ENCODE data around the gene CIAO1.
"Not testable (repeated sequence)": the region's sequence is repeated elsewhere in the genome, so short reads cannot be mapped to it uniquely, and the experiment has no call there.

CIAO1 gene

DNA sequence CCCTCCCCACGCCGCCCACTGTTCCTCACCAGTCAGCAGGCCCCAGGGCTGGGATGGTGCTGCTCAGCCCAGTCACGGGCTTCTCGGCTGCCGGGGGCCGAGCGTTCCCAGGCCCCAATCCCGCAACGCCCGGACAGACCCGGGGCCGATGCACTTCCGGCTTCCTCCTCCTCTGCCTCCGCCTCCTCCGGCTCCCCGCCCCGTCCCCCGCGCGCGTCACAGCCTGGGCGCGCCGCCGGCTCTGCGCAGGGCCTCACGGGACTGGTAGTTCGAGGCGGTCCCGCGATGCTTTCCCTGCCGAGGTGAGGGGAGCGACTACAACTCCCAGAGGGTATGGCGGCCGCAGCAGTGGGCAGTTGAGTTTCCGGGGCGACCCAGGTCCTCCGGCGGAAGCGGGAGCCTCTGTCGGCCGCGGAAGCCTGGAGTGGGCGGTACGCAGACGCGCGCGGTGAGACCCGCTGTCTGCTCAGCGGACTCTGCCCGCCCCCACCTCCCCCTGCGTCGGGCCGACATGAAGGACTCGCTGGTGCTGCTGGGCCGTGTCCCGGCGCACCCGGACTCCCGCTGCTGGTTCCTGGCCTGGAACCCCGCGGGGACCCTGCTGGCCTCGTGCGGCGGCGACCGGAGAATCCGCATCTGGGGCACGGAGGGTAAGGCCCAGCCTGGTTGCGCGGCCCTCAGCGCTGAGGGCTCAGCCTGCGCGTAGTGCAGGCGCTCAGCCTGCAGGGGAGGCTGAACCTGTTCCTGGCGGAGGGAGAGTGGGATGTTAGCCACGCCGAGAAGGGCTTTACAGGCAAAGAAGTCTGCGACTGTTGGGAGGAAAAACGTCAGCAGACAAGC is at the start of gene CIAO1, which contains the start of gene TMEM127:
CIAO1 (plus strand) TSS at position 386 of the 840 bp plus-strand sequence; CDS start at position 512, 126 bp downstream.
TMEM127 (minus strand) TSS at position 158 of the 840 bp plus-strand sequence. CDS start 616 bp downstream, outside the sequence.
- Histone ChIP-seq H3K9me3 (ENCODE audit: control insufficient read depth, insufficient read depth, low read length) (no peaks in the 10 kb centered on the region), H3K4me3 (ENCODE audit: low read depth, low read length) (peak within 1 kb of the TSS; percentile 87), H3K9ac (ENCODE audit: low read depth, low read length) (peak within 1 kb of the TSS; percentile 38), H3K4me1 (ENCODE audit: control insufficient read depth, insufficient read depth, low read length) (peaks cover 3% of the 10 kb centered on the region), H3K36me3 (ENCODE audit: control insufficient read depth, insufficient read depth, low read length) (peaks cover 22% of the 10 kb centered on the region), H3K27me3 (ENCODE audit: control insufficient read depth, insufficient read depth, low read length) (no peaks in the 10 kb centered on the region)

DNA sequence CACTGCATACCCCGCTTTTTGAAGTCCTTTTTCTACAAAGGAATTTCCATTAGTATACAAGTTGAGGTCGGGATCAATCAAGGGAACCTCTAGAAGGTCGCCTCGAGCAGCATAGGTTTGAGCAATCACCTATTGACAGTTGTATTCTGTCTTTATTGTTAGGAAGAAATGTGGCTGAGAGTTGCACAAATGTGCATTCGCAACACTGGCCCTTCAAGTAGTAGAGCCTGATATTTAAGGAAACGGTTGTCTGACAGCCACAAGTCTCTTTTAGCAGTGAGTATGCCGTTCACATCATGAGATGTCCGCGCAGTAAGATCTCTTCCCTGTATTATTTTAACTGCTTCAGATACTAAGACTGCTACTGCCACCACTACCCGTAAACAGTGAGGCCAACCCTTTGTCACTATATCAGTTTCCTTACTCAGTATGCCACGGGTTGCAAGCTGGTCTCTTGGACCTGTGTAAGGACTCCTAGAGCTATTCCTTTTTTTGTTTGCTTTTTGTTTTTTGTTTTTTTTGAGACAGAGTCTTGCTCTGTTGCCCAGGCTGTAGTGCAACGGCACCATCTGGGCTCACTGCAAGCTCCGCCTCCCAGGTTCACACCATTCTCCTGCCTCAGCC is 47.4 kb upstream of the CIAO1 start:
- H3K4me3 ChIP-seq (ENCODE audit: low read depth, low read length): no peak overlapping the region
- H3K9me3 ChIP-seq (ENCODE audit: control insufficient read depth, insufficient read depth, low read length): no peaks in the 10 kb centered on the region
- H3K9ac ChIP-seq (ENCODE audit: low read depth, low read length): no peak overlapping the region
- no peaks in the 10 kb centered on the region for H3K4me1 ChIP-seq (ENCODE audit: control insufficient read depth, insufficient read depth, low read length)
- no peaks in the 10 kb centered on the region for H3K27me3 ChIP-seq (ENCODE audit: control insufficient read depth, insufficient read depth, low read length)
- H3K36me3 ChIP-seq (ENCODE audit: control insufficient read depth, insufficient read depth, low read length): no peaks in the 10 kb centered on the region

DNA sequence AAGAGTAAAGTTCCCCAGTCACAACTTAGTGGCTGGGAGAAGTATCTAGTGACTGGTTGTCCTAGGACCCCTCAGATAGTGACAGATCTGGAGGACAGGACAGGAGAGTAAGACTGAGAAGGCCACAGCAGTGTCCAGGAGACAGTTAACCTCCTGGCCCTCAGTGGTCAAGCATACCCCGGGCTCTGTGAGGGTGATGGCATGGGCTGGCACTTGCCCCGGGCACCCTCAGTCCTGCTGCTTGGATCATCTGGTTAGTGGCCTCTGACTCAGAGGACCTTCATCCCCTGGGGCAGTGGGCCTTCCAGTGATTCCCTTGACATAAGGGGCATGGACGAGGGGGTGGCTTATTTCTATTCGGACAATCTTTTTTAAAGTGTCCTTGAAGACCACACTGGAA is 46.1 kb upstream of the CIAO1 start:
- H3K9me3 ChIP-seq (ENCODE audit: control insufficient read depth, insufficient read depth, low read length); H3K27me3 ChIP-seq (ENCODE audit: control insufficient read depth, insufficient read depth, low read length); H3K36me3 ChIP-seq (ENCODE audit: control insufficient read depth, insufficient read depth, low read length); H3K4me1 ChIP-seq (ENCODE audit: control insufficient read depth, insufficient read depth, low read length); H3K9ac ChIP-seq (ENCODE audit: low read depth, low read length); H3K4me3 ChIP-seq (ENCODE audit: low read depth, low read length): not testable (repeated sequence)

DNA sequence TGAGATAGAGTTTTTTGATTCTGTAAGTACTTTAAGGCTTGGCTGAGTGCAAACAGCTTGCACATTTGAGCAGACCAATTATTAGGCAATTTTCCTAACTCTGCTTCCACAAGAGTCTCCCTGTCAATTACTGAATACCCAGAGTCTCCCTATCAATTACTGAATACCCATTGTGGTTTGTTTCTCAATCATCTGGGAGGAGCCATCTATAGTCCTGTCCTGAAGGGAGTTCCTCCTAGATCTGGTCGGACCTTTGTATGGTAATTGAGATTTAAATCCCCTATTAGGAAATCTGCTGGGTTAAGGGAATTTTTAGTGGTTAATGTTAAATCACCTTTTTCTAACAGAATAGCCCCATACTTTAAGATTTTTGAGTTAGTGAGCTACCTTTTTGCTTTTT is 44.9 kb upstream of the CIAO1 start:
- not testable (repeated sequence) for H3K4me1 ChIP-seq (ENCODE audit: control insufficient read depth, insufficient read depth, low read length); H3K9ac ChIP-seq (ENCODE audit: low read depth, low read length); H3K4me3 ChIP-seq (ENCODE audit: low read depth, low read length); H3K36me3 ChIP-seq (ENCODE audit: control insufficient read depth, insufficient read depth, low read length); H3K9me3 ChIP-seq (ENCODE audit: control insufficient read depth, insufficient read depth, low read length); H3K27me3 ChIP-seq (ENCODE audit: control insufficient read depth, insufficient read depth, low read length)

DNA sequence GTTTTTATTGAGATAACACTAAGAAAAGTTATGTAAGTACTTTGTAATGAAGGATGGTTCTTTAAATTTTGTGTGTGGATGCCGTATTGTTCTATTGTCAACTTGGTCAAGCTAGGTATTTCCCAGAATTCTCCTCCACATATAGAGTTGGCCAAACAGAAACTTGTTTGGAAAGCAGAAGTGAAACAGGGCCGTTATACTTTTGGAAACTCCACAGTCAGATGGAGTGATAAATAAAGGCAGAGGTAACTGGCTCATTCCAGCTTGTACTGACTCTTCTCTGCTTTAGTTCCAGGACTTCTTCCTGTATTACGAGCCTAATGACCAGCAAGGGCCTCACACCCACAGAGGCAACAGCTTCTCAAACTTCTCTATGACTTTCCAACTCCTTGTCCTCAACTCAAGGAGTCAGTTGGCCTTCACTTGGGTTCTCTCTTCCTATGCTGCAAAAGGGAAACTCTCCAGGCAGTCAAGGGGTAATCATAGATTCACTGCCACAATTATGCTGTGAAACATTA is 41.0 kb upstream of the CIAO1 start:
- Histone ChIP-seq H3K27me3 (ENCODE audit: control insufficient read depth, insufficient read depth, low read length) (no peaks in the 10 kb centered on the region), H3K9me3 (ENCODE audit: control insufficient read depth, insufficient read depth, low read length) (no peaks in the 10 kb centered on the region), H3K4me1 (ENCODE audit: control insufficient read depth, insufficient read depth, low read length) (no peaks in the 10 kb centered on the region), H3K9ac (ENCODE audit: low read depth, low read length) (no peak overlapping the region), H3K4me3 (ENCODE audit: low read depth, low read length) (no peak overlapping the region), H3K36me3 (ENCODE audit: control insufficient read depth, insufficient read depth, low read length) (no peaks in the 10 kb centered on the region)

DNA sequence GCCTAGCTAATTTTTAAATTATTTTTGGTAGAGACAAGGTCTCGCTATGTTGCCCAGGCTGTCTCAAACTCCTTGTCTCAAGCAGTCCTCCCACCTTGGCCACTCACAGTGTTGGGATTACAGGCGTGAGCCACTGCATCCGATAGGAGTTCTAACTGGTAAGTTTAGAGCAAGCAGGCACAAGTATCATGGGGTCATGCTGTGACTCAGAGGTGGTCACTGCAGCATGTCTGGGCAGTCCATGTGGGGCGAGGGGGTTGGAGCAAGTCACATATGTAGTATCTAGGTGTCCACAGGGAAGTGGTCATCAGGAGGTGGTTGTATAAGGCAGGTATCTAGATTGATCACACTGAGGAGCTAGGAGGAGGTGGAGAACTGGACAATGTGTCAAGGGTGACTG is 34.7 kb upstream of the CIAO1 start:
- Histone ChIP-seq H3K9ac (ENCODE audit: low read depth, low read length) (no peak overlapping the region), H3K27me3 (ENCODE audit: control insufficient read depth, insufficient read depth, low read length) (no peaks in the 10 kb centered on the region), H3K4me1 (ENCODE audit: control insufficient read depth, insufficient read depth, low read length) (no peaks in the 10 kb centered on the region), H3K9me3 (ENCODE audit: control insufficient read depth, insufficient read depth, low read length) (no peaks in the 10 kb centered on the region), H3K36me3 (ENCODE audit: control insufficient read depth, insufficient read depth, low read length) (no peaks in the 10 kb centered on the region), H3K4me3 (ENCODE audit: low read depth, low read length) (no peak overlapping the region)

DNA sequence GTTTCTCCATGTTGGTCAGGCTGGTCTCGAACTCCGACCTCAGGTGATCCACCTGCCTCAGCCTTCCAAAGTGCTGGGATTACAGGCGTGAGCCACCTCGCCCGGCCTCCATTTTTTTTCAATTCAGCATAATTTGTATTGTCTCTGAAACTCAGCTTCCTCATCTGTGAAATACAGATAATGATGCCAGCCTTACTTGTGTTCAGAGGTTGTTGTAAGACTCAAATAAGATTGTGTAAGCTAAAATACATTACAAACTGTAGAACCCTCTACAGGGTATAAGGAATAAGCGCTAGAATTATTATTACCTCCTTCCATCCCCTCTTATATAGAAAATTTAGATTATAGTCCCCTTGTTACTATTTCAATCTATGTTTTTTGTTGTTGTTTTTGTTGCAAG is 32.6 kb upstream of the CIAO1 start:
- Histone ChIP-seq H3K27me3 (ENCODE audit: control insufficient read depth, insufficient read depth, low read length) (no peaks in the 10 kb centered on the region), H3K4me3 (ENCODE audit: low read depth, low read length) (no peak overlapping the region), H3K9ac (ENCODE audit: low read depth, low read length) (no peak overlapping the region), H3K9me3 (ENCODE audit: control insufficient read depth, insufficient read depth, low read length) (no peaks in the 10 kb centered on the region), H3K36me3 (ENCODE audit: control insufficient read depth, insufficient read depth, low read length) (no peaks in the 10 kb centered on the region), H3K4me1 (ENCODE audit: control insufficient read depth, insufficient read depth, low read length) (no peaks in the 10 kb centered on the region)

DNA sequence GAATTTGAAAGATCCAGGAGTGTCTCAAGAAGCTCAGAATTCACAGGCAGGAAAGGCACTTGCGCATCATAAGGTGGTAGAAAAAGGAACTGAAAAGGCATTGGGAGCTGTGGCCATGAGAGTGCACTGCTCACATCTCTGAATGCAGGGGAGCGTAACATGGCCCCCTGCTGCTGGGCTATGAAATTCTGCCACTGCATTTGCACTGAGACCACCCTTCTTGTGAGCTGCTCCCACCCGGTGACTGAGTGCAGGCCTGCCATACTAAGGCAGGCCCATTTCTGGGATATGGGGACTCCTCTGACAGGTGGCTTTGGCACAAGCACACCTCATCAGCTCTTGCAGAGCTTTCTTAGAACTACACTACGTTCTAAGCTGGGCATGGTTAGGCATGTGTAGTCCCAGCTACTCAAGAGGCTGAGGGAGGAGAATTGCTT is 32.1 kb upstream of the CIAO1 start:
- Histone ChIP-seq H3K9me3 (ENCODE audit: control insufficient read depth, insufficient read depth, low read length) (no peaks in the 10 kb centered on the region), H3K4me1 (ENCODE audit: control insufficient read depth, insufficient read depth, low read length) (no peaks in the 10 kb centered on the region), H3K27me3 (ENCODE audit: control insufficient read depth, insufficient read depth, low read length) (no peaks in the 10 kb centered on the region), H3K9ac (ENCODE audit: low read depth, low read length) (no peak overlapping the region), H3K36me3 (ENCODE audit: control insufficient read depth, insufficient read depth, low read length) (no peaks in the 10 kb centered on the region), H3K4me3 (ENCODE audit: low read depth, low read length) (no peak overlapping the region)

DNA sequence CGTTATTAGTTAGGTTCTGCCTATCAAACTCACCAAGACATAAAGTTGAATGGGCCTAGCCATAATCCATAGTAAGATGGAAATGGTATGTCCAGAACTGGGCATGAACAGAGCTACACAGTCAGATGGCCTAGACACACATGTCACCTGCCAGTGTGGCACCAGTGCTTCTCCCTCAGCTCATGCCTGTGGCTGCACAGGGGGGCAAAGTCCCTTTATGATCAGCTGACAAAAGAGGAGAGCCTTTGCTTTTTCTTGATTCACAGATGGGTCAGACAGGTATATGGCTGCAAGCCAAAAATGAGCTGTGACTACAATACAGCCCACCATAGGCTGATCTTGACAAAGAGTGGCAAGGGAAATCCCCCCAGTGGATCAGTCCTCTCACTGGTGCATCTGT is 29.1 kb upstream of the CIAO1 start:
- H3K4me1 ChIP-seq (ENCODE audit: control insufficient read depth, insufficient read depth, low read length): peaks cover 2% of the 10 kb centered on the region
- no peak overlapping the region for H3K9ac ChIP-seq (ENCODE audit: low read depth, low read length)
- no peak overlapping the region for H3K4me3 ChIP-seq (ENCODE audit: low read depth, low read length)
- H3K9me3 ChIP-seq (ENCODE audit: control insufficient read depth, insufficient read depth, low read length): no peaks in the 10 kb centered on the region
- no peaks in the 10 kb centered on the region for H3K36me3 ChIP-seq (ENCODE audit: control insufficient read depth, insufficient read depth, low read length)
- no peaks in the 10 kb centered on the region for H3K27me3 ChIP-seq (ENCODE audit: control insufficient read depth, insufficient read depth, low read length)

DNA sequence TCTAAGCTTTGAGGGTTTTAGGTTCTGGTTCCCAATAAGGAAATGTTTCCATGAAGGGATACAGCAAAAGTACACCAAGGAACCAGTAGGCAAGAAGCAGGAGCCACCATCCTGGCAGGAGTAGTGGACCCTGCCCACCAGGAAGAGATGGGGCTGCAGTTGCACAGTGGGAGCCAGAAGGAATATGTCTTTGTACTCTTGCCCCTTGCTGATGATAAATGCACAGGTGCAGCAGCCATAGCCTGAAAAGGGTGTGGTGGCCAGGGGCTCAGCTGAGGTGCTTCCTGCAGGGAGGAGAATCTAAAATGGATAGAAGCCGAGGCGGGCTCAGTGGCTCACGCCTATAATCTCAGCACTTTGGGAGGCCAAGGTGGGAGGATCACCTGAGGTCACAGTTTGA is 27.8 kb upstream of the CIAO1 start:
- Histone ChIP-seq H3K9ac (ENCODE audit: low read depth, low read length) (no peak overlapping the region), H3K36me3 (ENCODE audit: control insufficient read depth, insufficient read depth, low read length) (no peaks in the 10 kb centered on the region), H3K4me3 (ENCODE audit: low read depth, low read length) (no peak overlapping the region), H3K9me3 (ENCODE audit: control insufficient read depth, insufficient read depth, low read length) (no peaks in the 10 kb centered on the region), H3K4me1 (ENCODE audit: control insufficient read depth, insufficient read depth, low read length) (peaks cover 2% of the 10 kb centered on the region), H3K27me3 (ENCODE audit: control insufficient read depth, insufficient read depth, low read length) (no peaks in the 10 kb centered on the region)

DNA sequence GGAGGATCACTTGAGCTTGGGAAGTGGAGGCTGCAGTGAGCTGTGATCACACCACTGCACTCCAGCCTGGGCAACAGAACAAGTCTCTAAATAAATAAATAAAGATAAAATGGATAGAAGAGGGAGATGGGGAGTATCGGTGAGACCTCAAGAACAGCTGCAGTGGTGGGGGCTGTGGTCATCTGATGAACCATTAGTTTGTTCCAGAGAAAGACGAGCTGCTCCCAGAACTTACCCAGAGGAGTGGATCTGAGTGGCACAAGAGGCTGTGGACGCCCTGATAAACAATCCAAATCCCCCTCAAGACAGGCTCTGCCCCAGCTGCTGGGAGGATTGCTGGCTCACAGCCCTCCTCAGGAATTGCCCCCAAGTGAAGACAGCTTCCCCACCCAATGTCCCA is 26.9 kb upstream of the CIAO1 start:
- Histone ChIP-seq H3K4me1 (ENCODE audit: control insufficient read depth, insufficient read depth, low read length) (peaks cover 2% of the 10 kb centered on the region), H3K36me3 (ENCODE audit: control insufficient read depth, insufficient read depth, low read length) (no peaks in the 10 kb centered on the region), H3K9ac (ENCODE audit: low read depth, low read length) (no peak overlapping the region), H3K4me3 (ENCODE audit: low read depth, low read length) (no peak overlapping the region), H3K27me3 (ENCODE audit: control insufficient read depth, insufficient read depth, low read length) (no peaks in the 10 kb centered on the region), H3K9me3 (ENCODE audit: control insufficient read depth, insufficient read depth, low read length) (no peaks in the 10 kb centered on the region)

DNA sequence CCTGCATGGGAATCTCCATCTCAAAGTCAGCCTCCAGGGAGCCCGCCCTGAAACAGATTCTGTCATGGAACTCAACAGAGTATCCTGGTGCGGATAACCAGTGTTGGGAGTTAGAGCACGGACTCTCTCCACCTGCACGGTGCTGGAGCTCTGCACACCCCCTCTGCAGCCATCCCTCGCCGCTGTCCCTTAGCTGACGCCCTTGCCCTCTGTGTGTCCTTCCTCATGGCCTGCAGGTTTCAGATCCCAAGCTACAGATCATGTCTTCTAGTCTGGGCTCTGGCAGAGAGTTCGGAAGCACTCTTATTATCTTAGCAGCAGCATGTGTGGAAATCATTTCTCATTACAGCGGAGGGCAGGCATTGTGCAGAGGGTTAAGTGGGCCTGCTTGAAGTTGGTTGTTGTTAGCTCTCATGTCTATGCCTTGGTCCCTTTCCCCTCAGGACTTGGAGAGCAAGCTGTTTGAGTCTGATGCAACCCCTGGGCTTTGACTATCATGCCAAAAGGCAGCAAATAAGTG is 26.2 kb upstream of the CIAO1 start:
- H3K27me3 ChIP-seq (ENCODE audit: control insufficient read depth, insufficient read depth, low read length): no peaks in the 10 kb centered on the region
- no peaks in the 10 kb centered on the region for H3K36me3 ChIP-seq (ENCODE audit: control insufficient read depth, insufficient read depth, low read length)
- no peak overlapping the region for H3K4me3 ChIP-seq (ENCODE audit: low read depth, low read length)
- H3K9me3 ChIP-seq (ENCODE audit: control insufficient read depth, insufficient read depth, low read length): no peaks in the 10 kb centered on the region
- peak overlapping the region; percentile 37 for H3K9ac ChIP-seq (ENCODE audit: low read depth, low read length)
- H3K4me1 ChIP-seq (ENCODE audit: control insufficient read depth, insufficient read depth, low read length): peaks cover 2% of the 10 kb centered on the region
